HL-60 (cell line): ENCODE data around the gene PGRMC2.
"Not testable (repeated sequence)": the region's sequence is repeated elsewhere in the genome, so short reads cannot be mapped to it uniquely, and the experiment has no call there.

Source experiments
- DNase-seq, 2 experiments: peaks; one replicate each; pipeline ENCODE4 v3.0.0-alpha.2; 2010 to 2020; ENCODE audit warnings: low read depth in 1 of 2, low spot score in 1 of 2
- H3K27ac ChIP-seq: fragments of 250-450 bp; sonication (Bioruptor Pico); replicated peaks from 2 replicates; pipeline ENCODE4 v1.5.1; 2020; ENCODE audit warnings: mild to moderate bottlenecking, moderate library complexity
- H3K27me3 ChIP-seq: fragments of 250-450 bp; sonication (Bioruptor Pico); 2 replicates; pipeline ENCODE4 v1.5.1; 2021; ENCODE audit warnings: mild to moderate bottlenecking, moderate library complexity; ENCODE audit not compliant: insufficient read depth, poor library complexity, severe bottlenecking
- H3K4me3 ChIP-seq: replicated peaks from 2 replicates; pipeline ENCODE4 v1.5.1; 2011; ENCODE audit warnings: mild to moderate bottlenecking, control low read depth, low read length; ENCODE audit not compliant: insufficient read depth
- CTCF ChIP-seq: IDR thresholded peaks from one replicate; pipeline ENCODE4 v1.5.1; 2011; ENCODE audit warnings: low read length, control low read depth, inconsistent platforms; ENCODE audit not compliant: insufficient read depth
- GABPA ChIP-seq: IDR thresholded peaks from 2 replicates; pipeline ENCODE4 v1.6.1; 2012; ENCODE audit warnings: low read depth
- POLR2AphosphoS5 ChIP-seq: IDR thresholded peaks from 2 replicates; pipeline ENCODE4 v1.6.1; 2012; ENCODE audit warnings: low read depth
- REST ChIP-seq: IDR thresholded peaks from 2 replicates; pipeline ENCODE4 v1.6.1; 2012; ENCODE audit warnings: low read depth; ENCODE audit not compliant: insufficient replicate concordance
- SPI1 ChIP-seq: IDR thresholded peaks from 2 replicates; pipeline ENCODE4 v1.6.1; 2012; ENCODE audit warnings: low read depth, mild to moderate bottlenecking, borderline replicate concordance

The PGRMC2 gene

GRCh38 chr4:128258166-128258565, 29.4 kb downstream of the PGRMC2 start:
- H3K4me3 ChIP-seq, H3K27ac ChIP-seq, H3K27me3 ChIP-seq, DNase-seq: not testable (repeated sequence)

- TF ChIP-seq POLR2AphosphoS5 (no peak), CTCF (no peak), GABPA (no peak), REST (no peak), SPI1 (no peak)
- Histone ChIP-seq H3K27me3 (no peaks in the 10 kb centered on the region), H3K27ac (no peak overlapping the region), H3K4me3 (no peak overlapping the region)
- DNase-seq: no peak
Measured at GRCh38 chr4:128256539-128256938, 31.1 kb downstream of the PGRMC2 start.

- H3K27me3 ChIP-seq: no peaks in the 10 kb centered on the region
- no peak overlapping the region for H3K27ac ChIP-seq
- no peak for DNase-seq
- TF ChIP-seq GABPA (no peak), CTCF (no peak), REST (no peak), SPI1 (no peak), POLR2AphosphoS5 (no peak)
- H3K4me3 ChIP-seq: no peak overlapping the region
Measured at GRCh38 chr4:128255906-128256305, 31.7 kb downstream of the PGRMC2 start.

GRCh38 chr4:128249787-128250668, 37.6 kb downstream of the PGRMC2 start:
- no peak overlapping the region for H3K27ac ChIP-seq
- TF ChIP-seq REST (no peak), POLR2AphosphoS5 (no peak), SPI1 (no peak), CTCF (no peak), GABPA (no peak)
- no peak for DNase-seq
- H3K27me3 ChIP-seq: no peaks in the 10 kb centered on the region
- no peak overlapping the region for H3K4me3 ChIP-seq
